ENCODE data around the gene GMEB1. TPM values are rescaled to one million over a fixed set of nuclear protein-coding genes. Genes with fewer than 3 reads are reported as not detected.
"Not testable (repeated sequence)": the region's sequence is repeated elsewhere in the genome, so short reads cannot be mapped to it uniquely, and the experiment has no call there.

Gene GMEB1
- total and polyA plus RNA-seq, 2 donors (not counting 1 experiment from before 2014, with no cell fraction given) = 7.5 to 21.7 TPM

DNA sequence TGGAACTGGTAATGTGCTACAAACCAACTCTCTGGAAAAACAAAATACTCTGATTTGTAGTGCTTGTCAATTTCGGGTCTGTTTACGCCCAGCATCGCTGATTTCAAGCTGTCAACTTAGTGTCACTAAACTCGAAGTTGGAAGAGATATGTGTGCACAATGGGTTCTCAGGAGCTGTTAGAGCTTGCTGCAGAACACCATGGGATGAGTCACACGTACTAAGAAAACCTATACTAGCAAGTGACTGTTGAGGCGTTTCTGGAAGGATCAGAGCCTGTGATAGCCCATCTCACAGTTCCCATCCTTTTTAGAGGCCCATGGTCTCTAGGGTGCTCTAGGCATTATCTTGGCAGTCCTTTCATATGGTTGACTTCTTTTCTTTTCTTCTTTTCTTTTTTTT is 14.3 kb downstream of the GMEB1 start:
- H3K27me3 Mint-ChIP-seq = no peaks in the 10 kb centered on the region
- H3K9me3 ChIP-seq (ENCODE audit: control extremely low read depth in 1 of 3, control insufficient read depth in 2 of 3, insufficient read depth in 1 of 3, low read length in 2 of 3) = no peaks in the 10 kb centered on the region
- no peak overlapping the region for H3K27ac Mint-ChIP-seq
- no peaks in the 10 kb centered on the region for H3K4me1 ChIP-seq (ENCODE audit: control insufficient read depth in 2 of 2, insufficient read depth in 2 of 2, low read length in 2 of 2)
- H4K20me1 ChIP-seq (ENCODE audit: control insufficient read depth, insufficient read depth, low read length, poor library complexity, severe bottlenecking) = peaks cover 21% of the 10 kb centered on the region
- H3K4me3 Mint-ChIP-seq = no peak overlapping the region
- ChIA-PET POLR2A (no interaction called here), CTCF (interaction anchor here (1.5 kb wide), 1 partner anchor 194 kb away, joined by 3 read pairs; no protein-coding TSS in a partner anchor)
- no peak for TF ChIP-seq EZH2 (IDR thresholded peaks at IDR 0.05; ENCODE audit: borderline replicate concordance, insufficient read depth, low read depth, low read length, poor library complexity, severe bottlenecking)
- TF ChIP-seq, protein P1, sequence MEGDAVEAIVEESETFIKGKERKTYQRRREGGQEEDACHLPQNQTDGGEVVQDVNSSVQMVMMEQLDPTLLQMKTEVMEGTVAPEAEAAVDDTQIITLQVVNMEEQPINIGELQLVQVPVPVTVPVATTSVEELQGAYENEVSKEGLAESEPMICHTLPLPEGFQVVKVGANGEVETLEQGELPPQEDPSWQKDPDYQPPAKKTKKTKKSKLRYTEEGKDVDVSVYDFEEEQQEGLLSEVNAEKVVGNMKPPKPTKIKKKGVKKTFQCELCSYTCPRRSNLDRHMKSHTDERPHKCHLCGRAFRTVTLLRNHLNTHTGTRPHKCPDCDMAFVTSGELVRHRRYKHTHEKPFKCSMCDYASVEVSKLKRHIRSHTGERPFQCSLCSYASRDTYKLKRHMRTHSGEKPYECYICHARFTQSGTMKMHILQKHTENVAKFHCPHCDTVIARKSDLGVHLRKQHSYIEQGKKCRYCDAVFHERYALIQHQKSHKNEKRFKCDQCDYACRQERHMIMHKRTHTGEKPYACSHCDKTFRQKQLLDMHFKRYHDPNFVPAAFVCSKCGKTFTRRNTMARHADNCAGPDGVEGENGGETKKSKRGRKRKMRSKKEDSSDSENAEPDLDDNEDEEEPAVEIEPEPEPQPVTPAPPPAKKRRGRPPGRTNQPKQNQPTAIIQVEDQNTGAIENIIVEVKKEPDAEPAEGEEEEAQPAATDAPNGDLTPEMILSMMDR (IDR thresholded peaks at IDR 0.05) = no peak
- intact Hi-C loops (cut with micrococcal nuclease) = no loop called here
- no peaks in the 10 kb centered on the region for H3K27me3 ChIP-seq (replicated peaks in 1 of 4; ENCODE audit: control extremely low read depth in 1 of 4, control insufficient read depth in 3 of 4, insufficient read depth in 4 of 4, low read length in 3 of 4)
- peaks cover 3% of the 10 kb centered on the region for H3K4me1 Mint-ChIP-seq
- no peak overlapping the region for H3K4me2 ChIP-seq (replicated peaks; ENCODE audit: low read depth, low read length, poor library complexity, severe bottlenecking)
- WGBS (ENCODE audit: insufficient coverage) = 89% methylated on average over 6 of the region's 6 CpGs
- no peaks in the 10 kb centered on the region for H3K9me3 Mint-ChIP-seq (ENCODE audit: insufficient read depth)
- H3K4me3 ChIP-seq (ENCODE audit: control extremely low read depth in 1 of 5, extremely low read depth in 1 of 5, insufficient read depth in 1 of 5, low read depth in 2 of 5, low read length in 4 of 5) = no peak overlapping the region
- ATAC-seq (ENCODE audit: low read depth) (no peak), DNase-seq (no peak)
- no peak overlapping the region for H3K9ac ChIP-seq (ENCODE audit: low read length)
- peaks cover 13 to 32% of the 10 kb centered on the region in 2 experiments for H3K36me3 ChIP-seq (replicated peaks in 1 of 2; ENCODE audit: control extremely low read depth in 1 of 2, control insufficient read depth in 1 of 2, extremely low read depth in 1 of 2, insufficient read depth in 2 of 2, low read length in 1 of 2)
- H3K27ac ChIP-seq (ENCODE audit: low read length in 2 of 2) = no peak overlapping the region
- no peak overlapping the region for H2AFZ ChIP-seq (ENCODE audit: insufficient read depth, low read depth, low read length, poor library complexity, severe bottlenecking)
- H3K79me2 ChIP-seq (ENCODE audit: control insufficient read depth, insufficient read depth, low read length) = peaks cover 45% of the 10 kb centered on the region

DNA sequence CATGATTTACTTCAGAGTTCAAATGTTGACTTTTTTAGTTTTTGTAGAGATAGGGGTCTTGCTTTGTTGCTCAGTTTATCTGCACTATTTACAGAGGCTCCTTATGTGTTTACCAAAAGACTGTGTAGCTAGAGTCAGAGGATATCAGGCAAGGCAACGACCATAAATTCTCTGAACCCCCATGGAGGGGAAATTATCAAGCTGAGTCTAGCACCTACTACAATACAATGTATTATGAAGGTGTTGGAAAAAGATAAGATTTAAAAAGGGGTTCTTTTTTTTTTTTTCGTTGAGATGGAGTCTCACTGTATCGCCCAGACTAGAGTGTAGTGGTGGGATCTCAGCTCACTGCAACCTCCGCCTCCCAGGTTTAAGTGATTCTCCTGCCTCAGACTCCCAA is 16.4 kb downstream of the GMEB1 start:
- Histone ChIP-seq H3K27ac (ENCODE audit: low read length in 2 of 2) (no peak overlapping the region), H3K9ac (ENCODE audit: low read length) (no peak overlapping the region), H3K4me2 (replicated peaks; ENCODE audit: low read depth, low read length, poor library complexity, severe bottlenecking) (no peak overlapping the region), H3K4me3 (ENCODE audit: control extremely low read depth in 1 of 5, extremely low read depth in 1 of 5, insufficient read depth in 1 of 5, low read depth in 2 of 5, low read length in 4 of 5) (no peak overlapping the region), H3K36me3 (replicated peaks in 1 of 2; ENCODE audit: control extremely low read depth in 1 of 2, control insufficient read depth in 1 of 2, extremely low read depth in 1 of 2, insufficient read depth in 2 of 2, low read length in 1 of 2) (peaks cover 13 to 32% of the 10 kb centered on the region in 2 experiments), H4K20me1 (ENCODE audit: control insufficient read depth, insufficient read depth, low read length, poor library complexity, severe bottlenecking) (no peaks in the 10 kb centered on the region), H3K4me1 (ENCODE audit: control insufficient read depth in 2 of 2, insufficient read depth in 2 of 2, low read length in 2 of 2) (no peaks in the 10 kb centered on the region), H3K27me3 (replicated peaks in 1 of 4; ENCODE audit: control extremely low read depth in 1 of 4, control insufficient read depth in 3 of 4, insufficient read depth in 4 of 4, low read length in 3 of 4) (no peaks in the 10 kb centered on the region), H3K9me3 (ENCODE audit: control extremely low read depth in 1 of 3, control insufficient read depth in 2 of 3, insufficient read depth in 1 of 3, low read length in 2 of 3) (no peaks in the 10 kb centered on the region), H3K79me2 (ENCODE audit: control insufficient read depth, insufficient read depth, low read length) (peaks cover 24% of the 10 kb centered on the region), H2AFZ (ENCODE audit: insufficient read depth, low read depth, low read length, poor library complexity, severe bottlenecking) (no peak overlapping the region)
- Mint-ChIP-seq H3K9me3 (ENCODE audit: insufficient read depth) (no peaks in the 10 kb centered on the region), H3K4me3 (no peak overlapping the region), H3K4me1 (peaks cover 3% of the 10 kb centered on the region), H3K27ac (no peak overlapping the region), H3K27me3 (no peaks in the 10 kb centered on the region)
- POLR2A ChIA-PET = no interaction called here
- no peak for ATAC-seq (ENCODE audit: low read depth)
- CTCF ChIA-PET = no interaction called here
- intact Hi-C loops (cut with micrococcal nuclease) = no loop called here
- TF ChIP-seq EZH2 (IDR thresholded peaks at IDR 0.05; ENCODE audit: borderline replicate concordance, insufficient read depth, low read depth, low read length, poor library complexity, severe bottlenecking) = no peak
- TF ChIP-seq, protein P1 (IDR thresholded peaks at IDR 0.05) = no peak
- WGBS (ENCODE audit: insufficient coverage) = 100% methylated on average over 1 of the region's 4 CpGs
- no peak for DNase-seq

DNA sequence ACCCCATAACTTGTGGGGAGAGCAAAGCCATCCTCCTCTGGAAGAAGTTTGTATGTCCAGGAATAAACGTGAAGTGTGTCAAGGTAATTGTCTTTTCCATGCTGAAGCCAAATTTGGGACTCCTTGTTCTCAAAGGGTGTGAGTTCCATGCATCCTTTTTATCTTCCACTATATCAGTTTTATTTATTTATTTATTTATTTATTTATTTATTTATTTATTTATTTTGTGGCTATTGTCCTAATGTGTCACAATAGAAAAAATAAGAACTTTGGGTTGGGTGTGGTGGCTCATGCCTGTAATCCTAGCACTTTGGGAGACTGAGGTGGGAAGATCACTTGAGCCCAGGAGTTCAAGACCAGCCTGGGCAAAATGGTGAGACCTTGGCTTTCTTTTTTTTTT is 23.0 kb downstream of the GMEB1 start:
- POLR2A ChIA-PET, CTCF ChIA-PET: not testable (repeated sequence)

More for the DNA sequence above, 23.0 kb downstream of the GMEB1 start:
- H3K4me3 ChIP-seq (ENCODE audit: control extremely low read depth in 1 of 5, extremely low read depth in 1 of 5, insufficient read depth in 1 of 5, low read depth in 2 of 5, low read length in 4 of 5); ATAC-seq (ENCODE audit: low read depth); H3K27ac ChIP-seq (ENCODE audit: low read length in 2 of 2); H3K4me2 ChIP-seq (replicated peaks; ENCODE audit: low read depth, low read length, poor library complexity, severe bottlenecking); H3K79me2 ChIP-seq (ENCODE audit: control insufficient read depth, insufficient read depth, low read length); H3K9me3 Mint-ChIP-seq (ENCODE audit: insufficient read depth); DNase-seq; H3K9me3 ChIP-seq (ENCODE audit: control extremely low read depth in 1 of 3, control insufficient read depth in 2 of 3, insufficient read depth in 1 of 3, low read length in 2 of 3); H2AFZ ChIP-seq (ENCODE audit: insufficient read depth, low read depth, low read length, poor library complexity, severe bottlenecking); H3K27me3 Mint-ChIP-seq; H3K27ac Mint-ChIP-seq; H3K9ac ChIP-seq (ENCODE audit: low read length); H3K4me1 Mint-ChIP-seq; intact Hi-C loops (cut with micrococcal nuclease); H3K4me3 Mint-ChIP-seq; H4K20me1 ChIP-seq (ENCODE audit: control insufficient read depth, insufficient read depth, low read length, poor library complexity, severe bottlenecking); H3K27me3 ChIP-seq (replicated peaks in 1 of 4; ENCODE audit: control extremely low read depth in 1 of 4, control insufficient read depth in 3 of 4, insufficient read depth in 4 of 4, low read length in 3 of 4); H3K4me1 ChIP-seq (ENCODE audit: control insufficient read depth in 2 of 2, insufficient read depth in 2 of 2, low read length in 2 of 2): not testable (repeated sequence)
- H3K36me3 ChIP-seq (replicated peaks in 1 of 2; ENCODE audit: control extremely low read depth in 1 of 2, control insufficient read depth in 1 of 2, extremely low read depth in 1 of 2, insufficient read depth in 2 of 2, low read length in 1 of 2) = peaks cover 4 to 39% of the 10 kb centered on the region in 2 experiments
- WGBS (ENCODE audit: insufficient coverage) = no CpG with 5 or more reads among the region's 1 CpG

All from B cell (primary cell).